GM21825 (cell line): ENCODE measurements around the gene ARID1B.

Experiments
- ATAC-seq: cut with Tn5 transposase; IDR thresholded peaks from one replicate; pipeline ENCODE4 v1.9.1; 2021; ENCODE audit warnings: mild to moderate bottlenecking, moderate library complexity; ENCODE audit not compliant: unreplicated experiment

ARID1B gene

DNA sequence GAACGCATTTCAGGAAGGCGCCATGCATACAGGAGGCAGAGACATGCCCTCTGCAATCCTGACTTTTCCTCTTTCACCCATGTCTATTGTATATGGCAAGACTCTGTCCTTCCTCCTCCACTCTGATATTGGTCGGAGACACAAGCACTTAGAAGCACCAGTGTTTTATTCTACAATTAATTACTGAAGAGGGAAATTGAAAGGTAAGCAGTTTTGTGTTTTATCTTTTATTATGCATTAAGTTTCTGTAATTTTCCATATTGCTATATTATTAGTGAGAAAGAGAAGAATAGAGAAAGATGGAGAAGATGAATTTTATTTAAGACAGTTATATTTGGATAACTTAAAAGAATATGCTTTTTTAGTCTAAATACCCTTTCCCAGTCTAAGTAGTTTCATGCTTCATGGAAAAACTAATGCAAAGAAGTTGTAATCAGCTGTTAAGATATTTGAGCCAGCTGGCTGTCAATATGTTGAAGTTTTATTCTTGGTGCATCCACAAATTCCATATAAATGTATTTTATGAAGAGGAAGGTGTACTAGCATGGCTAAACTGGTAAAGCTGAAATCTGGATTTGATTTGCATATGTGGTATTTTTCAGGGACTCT lies 13.6 kb downstream of the ARID1B start:
- ATAC-seq = no peak

DNA sequence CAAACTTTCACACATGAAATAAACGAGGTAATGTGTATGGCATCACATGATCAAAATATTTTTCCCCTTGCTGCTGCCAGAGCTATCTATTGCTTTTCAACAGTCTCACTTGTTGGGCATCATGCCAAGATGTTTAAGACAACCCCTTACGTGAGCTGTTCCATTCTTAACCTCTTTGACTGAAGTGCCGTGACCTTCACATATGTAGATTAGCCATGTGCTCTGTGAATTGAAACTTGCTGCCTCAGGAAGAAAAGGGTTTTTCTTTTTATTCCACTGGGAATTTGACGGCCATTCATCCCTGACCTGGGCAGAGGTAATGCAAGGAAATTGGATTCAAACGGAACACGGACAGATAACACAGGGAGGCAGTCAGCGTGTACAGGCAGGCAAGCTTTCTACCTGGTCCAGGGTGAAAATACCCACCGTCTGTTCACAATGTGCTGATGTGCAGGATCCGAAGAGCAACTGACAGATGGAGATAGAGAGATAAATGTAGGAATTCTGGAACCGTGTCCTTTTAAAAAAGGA lies 14.2 kb downstream of the ARID1B start:
- ATAC-seq = peak; percentile 67

DNA sequence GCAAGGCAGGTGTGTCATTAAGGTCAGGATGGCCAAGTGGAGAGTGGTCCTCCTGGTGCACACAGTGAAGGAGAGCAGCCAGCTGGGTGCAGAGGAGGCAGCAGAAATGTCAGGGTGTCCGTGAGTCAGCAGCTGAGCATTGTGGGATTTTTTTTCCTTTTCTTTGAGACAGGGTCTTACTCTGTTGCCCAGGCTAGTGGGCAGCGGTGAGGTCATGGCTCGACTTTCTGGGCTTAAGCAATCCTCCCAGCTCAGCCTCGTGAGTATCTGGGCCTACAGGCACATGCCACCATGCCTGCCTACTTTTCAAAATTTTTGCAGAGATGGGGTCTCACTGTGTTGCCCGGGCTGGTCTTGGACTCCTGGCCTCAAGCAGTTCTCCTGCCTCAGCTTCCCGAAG lies 16.0 kb downstream of the ARID1B start:
- no peak for ATAC-seq

DNA sequence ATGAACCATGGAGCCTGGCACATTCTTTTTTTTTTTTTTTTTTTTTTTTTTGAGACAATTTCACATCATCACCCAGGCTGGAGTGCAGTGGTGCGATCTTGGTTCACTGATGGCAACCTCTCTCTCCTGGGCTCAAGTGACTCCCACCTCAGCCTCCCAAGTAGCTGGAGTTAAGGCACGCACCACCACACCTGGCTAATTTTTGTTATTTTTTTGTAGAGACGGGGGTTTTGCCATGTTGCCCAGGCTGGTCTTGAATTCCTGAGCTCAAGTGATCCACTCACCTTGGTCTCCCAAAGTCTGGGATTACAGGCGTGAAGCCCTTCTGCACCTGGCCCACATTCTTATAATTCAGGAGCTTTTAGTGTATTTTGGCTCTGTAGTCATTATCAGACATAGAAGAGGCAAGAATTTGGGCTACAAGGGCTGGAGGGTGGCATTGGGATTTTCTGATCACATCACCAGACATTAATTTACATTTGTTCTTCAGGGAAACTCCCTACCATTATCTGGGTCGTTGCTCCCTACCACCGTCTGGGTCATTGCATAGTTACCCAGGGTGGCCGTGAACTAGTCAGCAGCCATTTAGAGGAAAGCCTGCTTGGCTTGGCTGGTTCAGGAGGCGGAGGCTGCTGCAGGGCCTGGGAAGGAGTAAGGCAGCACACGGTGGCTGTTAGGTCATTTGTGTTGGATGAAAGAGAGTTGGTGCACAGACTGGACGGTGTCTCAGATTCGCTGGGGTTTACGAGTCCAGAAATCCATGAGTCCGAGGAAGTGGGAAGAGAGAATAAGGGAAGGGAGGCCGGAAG lies 17.6 kb downstream of the ARID1B start:
- peak; percentile 53 for ATAC-seq

DNA sequence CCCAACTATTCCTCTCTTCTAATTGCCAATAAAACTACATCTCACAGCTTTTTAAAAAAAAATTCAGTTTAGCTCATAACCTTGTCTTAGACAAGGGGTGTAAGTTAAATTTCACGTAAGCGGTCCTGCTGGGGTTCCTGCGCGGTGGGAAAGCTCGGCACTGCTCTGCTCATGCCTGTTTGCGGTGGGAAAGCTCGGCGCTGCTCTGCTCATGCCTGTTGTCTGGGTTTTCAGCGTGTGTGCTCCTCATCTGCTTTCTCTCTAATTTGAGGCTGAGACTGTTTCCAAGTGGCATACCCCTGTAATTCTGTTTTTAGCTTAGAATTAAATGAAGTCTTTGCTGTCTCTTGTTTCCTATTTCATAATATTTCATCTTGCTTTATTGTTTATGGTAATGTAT lies 18.6 kb downstream of the ARID1B start:
- ATAC-seq = no peak

DNA sequence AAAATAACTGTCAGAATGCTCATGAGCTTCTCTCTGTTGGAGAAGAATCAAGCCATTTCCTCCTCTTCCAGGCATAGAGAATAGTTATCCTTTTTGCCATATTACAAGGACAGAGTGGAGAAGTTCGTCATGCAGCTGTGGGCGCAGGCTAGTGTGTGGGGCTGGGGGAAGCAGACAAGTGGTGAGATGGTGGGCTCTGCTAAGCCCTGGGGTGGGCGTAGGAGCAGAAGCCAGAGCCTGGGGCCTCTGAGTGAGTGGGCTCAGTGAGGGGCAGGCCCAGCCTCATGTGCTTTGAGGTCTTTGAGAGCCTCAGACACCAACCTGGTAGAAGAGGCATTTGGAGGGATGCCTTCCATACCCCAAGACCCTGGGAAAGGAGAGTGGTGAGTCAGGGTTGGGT lies 19.4 kb downstream of the ARID1B start:
- no peak for ATAC-seq

DNA sequence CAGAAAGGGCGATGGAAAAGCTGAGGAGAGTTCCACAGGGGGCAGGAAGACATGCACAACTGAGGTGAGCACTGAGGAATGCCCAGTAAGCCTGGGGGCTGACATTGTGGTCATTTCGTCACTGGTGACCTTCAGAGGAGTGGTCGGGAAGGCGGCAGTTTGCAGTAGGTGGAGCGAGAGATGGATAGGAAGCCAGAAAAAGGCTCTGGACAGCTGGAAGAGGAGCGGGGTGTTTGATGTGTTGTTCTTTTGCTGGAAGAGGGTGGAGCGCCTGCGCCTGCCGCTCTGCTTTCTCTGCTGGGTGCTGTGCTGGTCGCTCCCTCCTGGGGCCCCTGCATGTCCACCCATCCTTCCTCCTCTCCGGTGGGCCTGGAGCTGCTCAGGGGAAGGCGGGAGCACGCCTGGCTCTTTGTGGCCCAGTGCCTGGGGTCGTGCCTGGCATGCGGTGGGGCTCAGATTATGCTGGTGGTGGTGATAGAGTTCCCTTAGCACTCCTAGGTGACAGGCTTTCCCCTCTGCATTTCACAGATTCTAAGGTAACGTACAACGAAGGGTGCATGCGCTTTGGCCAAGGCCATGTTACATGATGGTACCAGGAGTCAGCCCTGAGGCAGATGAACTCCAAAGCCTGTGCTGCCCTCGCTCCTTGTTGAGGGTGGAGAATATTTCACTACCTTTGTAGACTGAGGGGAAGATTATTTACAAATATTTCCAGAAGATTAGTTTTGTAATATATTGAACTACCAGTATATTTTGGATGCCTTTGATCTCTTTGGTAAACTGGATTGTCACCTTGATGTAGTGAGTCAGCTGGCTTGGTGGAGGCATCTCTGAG lies 20.9 kb downstream of the ARID1B start:
- ATAC-seq = no peak

DNA sequence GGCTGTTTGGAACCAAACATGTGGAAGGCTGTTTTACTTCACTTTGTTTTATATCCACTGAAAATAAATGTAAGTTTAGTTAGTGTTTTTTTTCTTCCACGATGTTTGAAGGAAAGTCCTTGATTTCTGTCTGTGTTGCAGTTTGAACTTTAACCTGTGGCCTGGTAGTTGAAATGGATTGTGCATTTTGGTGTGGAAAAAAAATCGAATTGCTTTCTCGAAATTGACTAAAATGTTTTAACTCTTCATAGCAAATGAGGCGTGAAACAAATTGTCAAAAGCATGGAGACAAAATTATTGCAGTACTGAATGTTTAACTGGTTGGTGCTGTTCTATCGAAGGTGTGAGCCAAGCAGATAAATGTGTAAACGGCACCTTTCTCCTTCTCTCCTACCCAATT lies 24.5 kb downstream of the ARID1B start:
- no peak for ATAC-seq

DNA sequence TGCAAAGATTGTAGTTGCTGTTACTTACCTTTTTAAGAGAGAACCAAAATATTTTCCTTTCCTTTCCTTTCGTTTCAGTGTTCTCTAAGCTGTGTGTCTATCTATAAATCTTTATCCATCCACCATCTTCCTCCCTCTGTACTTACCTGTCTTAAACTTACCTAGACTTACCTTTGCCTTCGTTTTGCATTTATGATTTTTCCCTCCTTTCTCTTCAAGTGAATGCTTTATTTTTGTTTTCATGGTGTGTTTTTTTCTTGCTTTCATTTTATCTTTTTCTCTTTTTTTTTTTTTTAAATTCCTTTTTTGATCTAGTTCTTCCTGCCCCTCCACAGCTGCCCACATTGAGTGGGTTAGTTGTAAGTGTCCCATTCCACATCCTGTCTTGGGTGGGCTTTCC lies 26.2 kb downstream of the ARID1B start:
- no peak for ATAC-seq

DNA sequence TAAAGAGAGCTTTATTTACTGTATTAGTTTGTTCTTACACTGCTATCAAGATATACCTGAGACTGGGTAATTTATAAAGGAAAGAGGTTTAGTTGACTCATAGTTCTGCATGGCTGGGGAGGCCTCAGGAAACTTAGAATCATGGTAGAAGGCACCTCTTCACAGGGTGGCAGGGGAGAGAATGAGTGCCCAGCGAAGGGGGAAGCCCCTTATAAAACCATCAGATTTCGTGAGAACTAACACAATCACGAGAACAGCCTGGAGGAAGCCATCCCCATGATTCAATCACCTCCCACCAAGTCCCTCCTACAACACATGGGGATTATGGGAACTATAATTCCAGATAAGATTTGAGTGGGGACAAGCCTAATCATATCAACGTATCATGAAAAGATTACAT lies 27.2 kb downstream of the ARID1B start:
- no peak for ATAC-seq

DNA sequence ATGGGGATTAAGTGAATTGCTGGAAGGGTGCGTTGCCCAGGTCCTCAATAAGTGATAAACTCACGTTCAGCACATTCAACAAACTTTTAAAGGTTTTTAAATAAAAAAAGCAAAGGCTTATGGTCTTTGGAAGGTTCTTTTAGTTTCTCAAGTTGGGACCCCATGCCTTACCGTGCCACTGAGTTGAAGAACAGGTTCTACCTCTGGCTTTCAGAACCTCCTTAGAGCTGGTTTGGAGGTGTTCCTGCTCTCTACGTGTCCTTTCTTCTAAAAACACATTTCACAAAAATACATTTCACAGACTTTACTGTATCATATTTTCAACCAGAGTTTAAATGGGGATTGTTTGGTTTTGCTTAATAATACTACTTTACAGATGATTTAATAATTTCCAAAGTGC lies 29.0 kb downstream of the ARID1B start:
- no peak for ATAC-seq

DNA sequence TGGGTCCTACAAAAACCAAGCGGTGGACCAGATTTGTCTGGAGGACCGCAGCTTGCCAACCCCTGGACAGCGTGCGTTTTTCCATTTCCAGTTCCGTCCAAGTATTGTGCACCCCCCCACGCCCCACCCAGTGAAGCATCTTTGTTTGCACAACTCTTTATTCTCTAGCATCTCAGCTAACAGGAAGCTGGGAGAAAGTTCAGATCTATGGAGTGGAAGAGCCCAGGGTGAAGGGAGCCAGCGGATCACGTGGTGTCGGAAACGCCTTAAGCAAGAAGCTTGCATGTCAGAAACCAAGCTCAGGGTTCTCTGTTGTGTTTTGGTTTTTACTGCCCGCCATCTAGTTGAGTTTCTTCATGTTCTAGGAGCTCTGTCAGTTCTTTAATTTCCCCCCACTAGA lies 29.9 kb downstream of the ARID1B start:
- ATAC-seq = no peak

DNA sequence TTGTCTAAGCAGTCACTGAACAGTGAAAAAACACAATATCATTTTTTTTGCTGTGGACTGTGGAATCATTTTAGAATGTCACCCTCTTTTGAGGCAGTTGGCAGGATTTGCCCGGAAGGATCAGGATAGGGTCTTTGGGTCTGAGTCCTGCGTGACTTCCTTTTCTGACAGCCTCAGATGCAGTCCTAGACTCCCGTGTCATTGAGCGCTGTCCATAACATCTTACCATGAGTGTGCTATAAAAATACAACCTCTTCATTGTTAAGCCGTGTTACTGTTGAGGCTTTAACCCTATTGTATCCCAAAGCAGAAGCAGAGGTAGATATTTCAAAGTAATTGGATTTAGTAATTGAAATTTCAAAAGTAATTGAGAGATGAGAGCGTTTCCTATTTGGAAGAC lies 30.6 kb downstream of the ARID1B start:
- no peak for ATAC-seq

DNA sequence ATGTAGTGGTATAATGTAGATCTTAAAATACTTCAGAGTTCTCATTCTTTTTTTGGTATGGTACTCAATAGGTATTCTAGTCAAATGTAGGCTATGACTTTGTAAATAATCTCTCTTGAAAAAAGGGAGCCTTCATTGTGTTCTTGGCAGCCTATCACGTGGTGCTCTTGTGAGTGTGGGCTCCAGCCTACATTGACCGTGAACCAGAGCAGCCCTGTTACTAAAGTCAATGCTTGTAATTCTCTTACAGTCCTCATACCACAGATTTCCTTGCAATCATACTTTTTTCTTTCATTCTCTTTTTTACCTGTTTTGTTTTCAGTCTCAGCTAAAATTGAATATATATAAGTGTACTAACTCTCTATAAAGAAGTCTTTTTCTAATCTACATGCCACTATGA lies 31.1 kb downstream of the ARID1B start:
- ATAC-seq = no peak

DNA sequence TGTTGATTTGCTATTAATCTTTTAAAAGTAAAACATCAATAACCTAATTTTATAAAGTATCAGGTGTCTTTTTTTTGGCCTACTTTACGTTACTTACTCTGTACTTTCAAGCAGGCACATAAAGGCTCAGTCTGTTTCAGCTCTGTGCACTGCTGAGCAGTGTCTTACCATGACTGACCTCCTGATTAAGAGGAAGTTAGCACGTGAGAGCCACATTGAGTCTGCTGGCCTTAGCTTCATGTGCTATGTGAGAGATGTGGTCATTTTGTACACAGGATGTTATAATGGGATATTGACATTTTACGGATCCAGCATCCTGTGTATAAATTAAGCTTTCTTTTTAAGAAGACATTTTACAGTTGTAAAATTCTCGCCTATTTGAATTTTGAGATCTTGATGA lies 31.9 kb downstream of the ARID1B start:
- ATAC-seq = peak; percentile 92

DNA sequence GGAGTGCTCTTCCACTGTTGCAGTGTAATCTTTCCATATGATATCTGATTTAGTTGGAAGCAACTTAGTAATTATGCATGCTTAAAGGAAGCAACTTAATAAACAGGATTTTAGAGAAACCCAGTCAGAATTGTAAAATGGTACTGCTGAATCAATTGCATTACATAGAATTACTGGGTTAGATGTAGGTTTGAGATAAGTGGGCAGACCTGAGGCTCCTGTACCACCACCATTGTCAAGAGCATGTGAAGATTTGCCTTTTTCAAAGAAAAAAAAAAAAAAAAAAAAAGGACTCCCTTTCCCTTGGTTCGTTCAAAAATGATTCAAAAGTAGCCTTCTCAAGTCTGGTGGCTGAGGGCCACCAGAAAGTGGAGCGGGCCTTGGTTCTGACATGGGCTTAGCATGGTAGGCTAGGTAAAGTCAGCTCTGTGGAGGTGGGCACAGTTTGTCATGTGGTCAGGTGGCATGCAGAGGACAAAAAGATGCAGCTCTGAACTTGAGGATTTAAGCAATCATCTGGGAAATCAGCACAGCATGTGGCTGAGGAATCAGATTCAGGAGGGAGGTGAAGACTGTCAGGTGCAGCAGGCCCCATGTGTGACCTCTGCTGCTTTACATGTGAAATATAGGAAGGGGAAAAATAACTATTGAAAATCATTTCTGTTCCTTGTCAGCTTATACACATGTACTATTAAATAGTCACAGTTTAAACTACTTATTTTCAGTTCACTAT lies 32.4 kb downstream of the ARID1B start:
- no peak for ATAC-seq

DNA sequence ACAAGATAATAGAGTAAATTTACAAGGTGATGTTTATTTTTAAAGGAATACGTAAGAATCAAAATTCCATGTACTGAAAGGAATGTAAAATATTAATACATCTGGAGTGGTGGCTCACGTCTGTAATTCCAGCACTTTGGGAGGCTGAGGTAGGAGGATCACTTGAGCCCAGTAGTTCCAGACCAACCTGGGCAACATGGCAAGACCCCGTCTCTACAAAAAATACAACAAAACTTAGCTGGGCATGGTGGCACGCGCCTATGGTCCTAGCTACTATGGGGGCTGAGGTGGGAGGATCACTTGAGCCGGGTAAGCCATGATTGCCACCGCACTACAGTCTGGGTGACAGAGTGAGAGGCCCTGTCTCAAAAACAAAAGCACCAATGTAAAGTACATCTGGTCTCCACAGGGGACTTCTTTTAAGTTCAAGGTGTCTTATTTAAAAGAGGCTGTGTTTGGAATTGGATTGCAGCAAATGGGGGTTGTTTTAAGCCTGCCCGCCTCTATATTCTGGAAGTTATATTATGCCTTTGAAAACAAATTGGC lies 36.9 kb downstream of the ARID1B start:
- no peak for ATAC-seq

DNA sequence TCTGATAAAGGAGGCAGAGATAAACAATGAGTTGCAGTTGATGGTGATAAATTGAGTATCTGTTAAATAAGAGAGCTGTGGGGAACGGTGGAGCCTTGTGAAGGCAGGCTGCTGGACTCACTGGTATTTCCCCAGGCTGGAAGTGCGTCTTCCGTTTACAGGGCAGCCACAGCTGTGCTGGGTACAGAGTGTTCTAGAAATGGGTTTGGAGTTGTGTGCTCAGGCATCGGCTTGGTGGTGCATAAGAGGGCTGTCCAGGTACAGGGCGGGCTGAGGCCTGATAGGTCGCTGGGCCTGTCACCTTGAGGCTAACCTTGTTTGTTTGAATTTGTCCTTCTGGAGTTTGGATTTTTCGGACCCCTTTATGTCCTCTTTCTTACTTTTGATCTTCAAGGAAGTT lies 39.3 kb downstream of the ARID1B start:
- no peak for ATAC-seq

DNA sequence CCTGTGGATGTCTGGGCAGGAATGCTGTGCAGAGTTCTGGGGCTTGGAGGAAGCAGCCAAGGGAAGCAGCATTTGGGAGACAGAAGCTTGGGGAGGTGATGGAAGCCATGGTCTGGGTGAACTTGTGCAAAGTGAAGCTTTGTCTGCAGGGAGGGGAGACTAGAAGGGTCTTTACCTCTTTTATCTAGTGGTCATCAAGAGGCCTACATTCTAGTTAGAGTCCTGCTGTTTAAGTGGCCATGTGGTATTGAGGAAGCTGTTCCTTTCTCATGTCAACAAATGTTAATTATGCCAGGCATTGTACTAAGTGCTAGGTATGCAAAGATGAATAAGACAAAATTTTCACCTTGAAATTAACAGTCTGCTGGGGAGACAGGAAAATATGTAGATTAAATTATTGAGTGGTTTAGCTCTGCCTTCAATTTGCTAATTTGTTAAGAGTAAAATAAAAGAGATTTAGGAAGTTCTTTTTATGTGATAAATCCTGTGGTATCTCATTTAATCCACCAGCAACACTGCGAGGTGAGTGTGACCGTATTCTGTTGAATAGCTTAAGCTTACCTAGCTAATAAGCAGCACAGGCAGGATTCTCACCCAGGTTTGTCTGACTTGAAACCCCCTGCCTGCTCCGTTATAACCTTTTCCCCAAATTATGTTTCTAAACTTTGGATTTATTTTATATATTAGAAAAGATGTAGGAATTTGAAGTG lies 43.1 kb downstream of the ARID1B start:
- no peak for ATAC-seq

DNA sequence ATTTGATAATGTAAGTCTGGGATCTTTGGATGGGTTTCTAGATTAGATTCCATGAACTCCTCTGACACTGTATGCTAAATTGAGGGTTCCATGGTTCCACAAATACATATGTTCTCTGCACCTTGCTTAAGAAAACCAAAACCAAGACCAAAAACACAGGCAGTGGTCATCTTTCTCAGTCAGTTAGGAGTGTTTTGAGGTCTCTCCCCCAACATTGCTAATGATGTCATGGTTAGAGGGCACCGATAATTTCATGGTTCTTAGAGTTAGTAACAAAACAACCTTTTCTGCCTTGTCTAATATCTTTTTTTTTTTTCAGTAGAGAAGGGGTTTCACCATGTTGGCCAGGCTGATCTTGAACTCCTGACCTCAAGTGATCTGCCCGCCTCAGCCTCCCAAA lies 44.5 kb downstream of the ARID1B start:
- no peak for ATAC-seq
